NT2/D1 (cell line): ENCODE measurements around the gene SEMA3F.

Source experiments
- SUZ12 ChIP-seq: IDR thresholded peaks from 2 replicates; pipeline ENCODE4 v1.6.1; 2011; ENCODE audit not compliant: insufficient read length, insufficient read depth; ENCODE audit errors: extremely low read depth
- YY1 ChIP-seq: IDR thresholded peaks from 2 replicates; pipeline ENCODE4 v1.6.1; 2011; ENCODE audit not compliant: insufficient read length, insufficient read depth

DNA sequence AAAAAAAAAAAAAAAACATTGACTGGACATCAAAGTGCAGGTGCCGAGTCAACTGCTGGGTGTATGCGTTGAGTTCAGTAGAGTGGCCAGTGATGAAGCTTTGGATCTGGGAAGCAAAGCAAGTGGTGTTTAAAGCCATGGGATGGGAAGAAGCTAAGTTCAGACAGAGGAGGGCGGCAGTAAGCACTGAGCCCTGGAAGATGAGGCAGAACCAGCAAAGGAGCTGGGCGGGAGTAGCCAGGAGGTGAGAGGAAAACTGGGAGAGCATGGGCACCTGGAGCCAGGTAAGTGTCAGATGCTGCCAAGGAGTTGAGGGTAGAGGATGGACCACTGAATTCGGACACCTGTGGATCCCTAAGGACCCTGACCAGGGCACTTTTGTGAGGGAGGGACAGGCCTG lies 69.5 kb downstream of the SEMA3F start:
- no peak for TF ChIP-seq SUZ12
- no peak for TF ChIP-seq YY1
